Upper lobe of right lung (tissue), 1 donor: ENCODE results near the gene ASH1L. TPM values are rescaled to one million over a fixed set of nuclear protein-coding genes. Genes with fewer than 3 reads are reported as not detected.
"Not testable (repeated sequence)": the region's sequence is repeated elsewhere in the genome, so short reads cannot be mapped to it uniquely, and the experiment has no call there.

ENCODE experiments used
- ATAC-seq: fragments of 200-7000 bp; cut with Tn5 transposase; one replicate; pipeline ENCODE4 v1.9.1; 2020; ENCODE audit warnings: mild to moderate bottlenecking, moderate library complexity
- DNase-seq: peaks from one replicate; pipeline ENCODE4 v3.0.0-alpha.2; 2020
- H3K27ac ChIP-seq: fragments of 200-600 bp; one replicate; pipeline ENCODE4 v1.8.0; 2022
- H3K27me3 ChIP-seq: fragments of 200-600 bp; one replicate; pipeline ENCODE4 v1.8.0; 2022; ENCODE audit warnings: mild to moderate bottlenecking
- H3K36me3 ChIP-seq: fragments of 200-600 bp; one replicate; pipeline ENCODE4 v1.8.0; 2022
- H3K4me1 ChIP-seq: fragments of 200-600 bp; one replicate; pipeline ENCODE4 v1.8.0; 2022
- H3K4me3 ChIP-seq: fragments of 200-600 bp; one replicate; pipeline ENCODE4 v1.8.0; 2022; ENCODE audit warnings: mild to moderate bottlenecking
- H3K9me3 ChIP-seq: fragments of 200-600 bp; one replicate; pipeline ENCODE4 v1.8.0; 2022
- intact Hi-C: fragments of 100-400 bp; cut with DNase I; formaldehyde crosslinking; loops from one replicate; pipeline ENCODE4 v1.11.0; 2022
- total RNA-seq: library from RNA; stranded (reverse); fragmentation: NEBNext Ultra II Directional; extraction: Animal tissue kit (Norgen Biotek cat#: 25700); gene quantifications from one replicate; pipeline ENCODE4 v1.2.1, GENCODE V29; 2021
- TF ChIP-seq, protein P1 (sequence below): fragments of 200-600 bp; IDR thresholded peaks from one replicate; pipeline ENCODE4 v1.8.0; 2022; ENCODE audit warnings: antibody characterized with exemption
- donor health status: DM: no; HTN: yes; CAD: no; lungs with severe emphysema.

The ASH1L gene
- total RNA-seq, 1 donor from 2014 or later = 56.6 TPM

DNA sequence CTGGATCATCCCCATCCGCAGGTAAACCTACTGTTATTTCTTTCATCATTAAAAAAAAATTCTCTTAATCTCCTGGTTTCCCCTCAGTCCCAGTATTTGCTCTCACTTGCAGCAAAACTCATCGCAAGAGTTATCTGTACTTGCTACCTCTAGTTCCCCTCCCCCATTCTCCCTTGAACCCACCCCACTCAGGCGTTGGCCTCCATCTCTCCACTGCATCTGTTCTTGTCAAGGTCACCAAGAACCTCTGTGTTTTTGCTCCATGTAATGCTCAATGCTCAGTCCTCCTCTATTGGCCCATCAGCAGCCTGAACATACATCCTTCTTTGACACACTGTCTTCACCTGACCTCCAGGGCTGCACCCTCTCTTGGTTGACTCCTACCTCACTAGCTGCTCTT, 265.9 kb downstream of the ASH1L start:
- H3K36me3 ChIP-seq = no peaks in the 10 kb centered on the region
- H3K27me3 ChIP-seq = peaks cover 34% of the 10 kb centered on the region
- no peak overlapping the region for H3K27ac ChIP-seq
- no peaks in the 10 kb centered on the region for H3K4me1 ChIP-seq
- DNase-seq = no peak
- intact Hi-C loops = no loop called here
- no peaks in the 10 kb centered on the region for H3K9me3 ChIP-seq
- H3K4me3 ChIP-seq = no peak overlapping the region
- TF ChIP-seq, protein P1, sequence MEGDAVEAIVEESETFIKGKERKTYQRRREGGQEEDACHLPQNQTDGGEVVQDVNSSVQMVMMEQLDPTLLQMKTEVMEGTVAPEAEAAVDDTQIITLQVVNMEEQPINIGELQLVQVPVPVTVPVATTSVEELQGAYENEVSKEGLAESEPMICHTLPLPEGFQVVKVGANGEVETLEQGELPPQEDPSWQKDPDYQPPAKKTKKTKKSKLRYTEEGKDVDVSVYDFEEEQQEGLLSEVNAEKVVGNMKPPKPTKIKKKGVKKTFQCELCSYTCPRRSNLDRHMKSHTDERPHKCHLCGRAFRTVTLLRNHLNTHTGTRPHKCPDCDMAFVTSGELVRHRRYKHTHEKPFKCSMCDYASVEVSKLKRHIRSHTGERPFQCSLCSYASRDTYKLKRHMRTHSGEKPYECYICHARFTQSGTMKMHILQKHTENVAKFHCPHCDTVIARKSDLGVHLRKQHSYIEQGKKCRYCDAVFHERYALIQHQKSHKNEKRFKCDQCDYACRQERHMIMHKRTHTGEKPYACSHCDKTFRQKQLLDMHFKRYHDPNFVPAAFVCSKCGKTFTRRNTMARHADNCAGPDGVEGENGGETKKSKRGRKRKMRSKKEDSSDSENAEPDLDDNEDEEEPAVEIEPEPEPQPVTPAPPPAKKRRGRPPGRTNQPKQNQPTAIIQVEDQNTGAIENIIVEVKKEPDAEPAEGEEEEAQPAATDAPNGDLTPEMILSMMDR = no peak
- no peak for ATAC-seq

DNA sequence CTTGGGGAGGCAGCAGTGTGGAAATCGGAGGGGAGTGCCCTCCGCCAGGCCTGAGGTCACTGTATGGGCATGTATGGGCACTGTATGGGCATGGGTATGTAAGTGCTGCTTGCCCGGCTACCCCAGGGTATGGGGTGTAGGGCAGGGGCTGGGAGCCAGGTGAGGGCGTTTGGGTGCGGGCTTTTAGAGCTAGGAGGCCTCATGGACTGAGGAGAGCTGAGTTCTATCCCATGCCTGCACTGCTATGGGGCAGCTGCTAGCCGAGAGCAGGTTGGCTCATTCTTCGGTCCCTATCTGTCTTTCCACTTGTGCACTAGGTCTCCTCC, 266.7 kb downstream of the ASH1L start:
- peaks cover 34% of the 10 kb centered on the region for H3K27me3 ChIP-seq
- no peak overlapping the region for H3K27ac ChIP-seq
- no peak overlapping the region for H3K4me3 ChIP-seq
- no peaks in the 10 kb centered on the region for H3K9me3 ChIP-seq
- no peaks in the 10 kb centered on the region for H3K36me3 ChIP-seq
- H3K4me1 ChIP-seq = no peaks in the 10 kb centered on the region
- TF ChIP-seq, protein P1 = no peak
- DNase-seq = no peak
- ATAC-seq = no peak
- intact Hi-C loops = no loop called here

DNA sequence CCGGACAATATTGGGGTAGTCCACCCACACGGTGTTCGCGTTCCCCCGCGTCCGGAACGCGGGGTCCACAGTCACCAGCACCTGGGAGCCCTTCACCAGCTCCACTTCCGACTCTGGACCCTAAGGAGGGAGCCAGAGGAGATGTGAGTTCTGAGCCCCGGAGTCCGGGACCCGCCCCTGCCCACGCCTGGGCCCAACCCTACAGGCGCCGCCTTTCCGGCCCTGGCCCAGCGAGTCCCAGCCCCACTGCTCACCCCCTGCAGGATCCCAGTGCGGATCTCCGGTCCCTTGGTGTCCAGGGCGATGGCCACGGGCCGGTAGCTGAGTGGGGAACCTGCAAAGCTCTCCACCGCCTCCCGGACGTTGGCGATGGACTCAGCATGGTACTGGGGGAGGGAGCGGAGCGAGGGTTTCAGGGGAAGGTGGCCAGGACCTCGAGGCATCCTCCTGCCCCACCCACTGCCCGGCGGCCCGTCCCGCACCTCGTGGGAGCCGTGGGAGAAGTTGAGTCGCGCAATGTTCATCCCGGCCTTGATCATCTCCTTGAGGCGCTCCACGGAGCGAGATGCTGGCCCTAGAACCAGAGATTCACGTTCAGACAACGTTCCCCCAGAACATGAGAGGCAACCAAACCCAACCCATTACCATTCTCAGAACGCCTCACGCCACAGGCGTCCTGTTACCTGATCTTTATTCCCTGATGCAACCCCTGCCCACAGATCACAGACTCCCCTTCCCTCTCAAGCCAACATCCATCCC, 267.2 kb downstream of the ASH1L start:
- Histone ChIP-seq H3K36me3 (no peaks in the 10 kb centered on the region), H3K9me3 (no peaks in the 10 kb centered on the region), H3K4me1 (no peaks in the 10 kb centered on the region), H3K27me3 (peaks cover 34% of the 10 kb centered on the region), H3K4me3 (no peak overlapping the region), H3K27ac (no peak overlapping the region)
- DNase-seq (no peak), ATAC-seq (peak; percentile 48)
- TF ChIP-seq, protein P1 = no peak
- intact Hi-C loops = no loop called here

DNA sequence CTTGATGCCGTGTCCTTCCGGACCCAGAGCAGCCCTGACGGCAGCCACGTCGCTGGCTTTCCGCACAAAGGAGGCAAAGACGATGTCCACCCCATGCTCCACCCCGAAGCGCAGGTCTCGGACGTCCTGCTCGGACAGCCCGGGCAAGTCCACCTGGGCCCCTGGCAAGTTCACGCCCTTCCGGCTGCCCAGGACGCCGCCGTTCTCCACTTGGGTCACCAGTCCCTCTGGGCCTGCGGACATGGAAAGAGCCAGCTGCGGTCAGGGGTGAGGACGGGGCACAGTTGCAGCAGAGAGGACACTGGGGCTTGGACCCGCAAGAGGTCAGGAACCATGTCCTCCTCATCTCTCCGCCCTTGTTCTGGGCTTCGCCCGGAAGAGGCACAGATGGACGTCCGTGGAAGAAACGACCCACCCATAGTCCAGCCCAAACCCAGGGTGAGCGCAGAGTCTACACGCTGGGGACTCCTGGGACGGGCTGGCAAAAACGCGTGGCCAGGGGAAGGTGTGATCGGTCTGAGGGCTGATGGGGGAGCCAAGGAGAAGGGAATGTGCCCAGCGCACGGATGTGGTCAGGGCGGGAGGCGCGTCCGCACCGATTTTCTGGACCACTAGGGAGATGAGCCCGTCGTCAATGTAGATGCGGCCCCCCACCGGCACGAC, 268.0 kb downstream of the ASH1L start:
- no peak overlapping the region for H3K4me3 ChIP-seq
- no peak for DNase-seq

DNA sequence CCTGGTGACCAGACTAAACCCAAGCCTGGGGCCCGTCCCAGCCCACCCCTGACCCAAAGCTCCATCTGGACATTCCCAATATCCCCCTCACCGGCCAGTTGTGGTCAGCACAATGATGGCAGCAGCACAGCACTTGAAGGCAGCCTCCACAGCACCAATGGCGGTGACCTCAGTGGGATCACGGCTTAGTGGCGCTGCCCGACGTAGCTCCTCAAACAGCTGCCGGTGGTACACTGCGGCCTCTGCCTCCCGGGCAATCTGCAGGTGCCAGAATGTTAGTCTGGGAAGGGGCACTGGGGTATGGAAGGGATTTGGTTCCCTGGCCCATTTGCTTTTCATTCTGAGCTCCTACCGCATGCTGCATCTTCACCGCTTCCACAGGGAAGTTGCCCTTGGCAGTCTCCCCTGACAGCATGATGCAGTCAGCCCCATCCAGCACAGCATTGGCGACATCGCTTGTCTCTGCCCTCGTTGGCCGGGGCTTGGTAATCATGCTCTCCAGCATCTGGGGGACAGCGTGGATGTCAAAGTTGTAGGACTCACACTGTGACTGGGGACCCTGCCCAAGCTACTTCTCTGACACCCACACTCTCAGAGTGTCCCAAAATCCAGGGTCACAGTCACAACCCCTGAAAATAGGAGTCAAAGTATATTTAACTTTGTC, 269.4 kb downstream of the ASH1L start:
- H3K4me3 ChIP-seq = no peak overlapping the region
- TF ChIP-seq, protein P1 = no peak
- H3K27ac ChIP-seq = no peak overlapping the region
- no peaks in the 10 kb centered on the region for H3K4me1 ChIP-seq
- no peak for DNase-seq
- no peaks in the 10 kb centered on the region for H3K9me3 ChIP-seq
- peaks cover 34% of the 10 kb centered on the region for H3K27me3 ChIP-seq
- no peak for ATAC-seq
- no peaks in the 10 kb centered on the region for H3K36me3 ChIP-seq
- intact Hi-C loops = no loop called here

More for the DNA sequence above, 268.0 kb downstream of the ASH1L start:
- H3K27ac ChIP-seq = no peak overlapping the region
- intact Hi-C loops = no loop called here
- H3K36me3 ChIP-seq = no peaks in the 10 kb centered on the region
- ATAC-seq = peak; percentile 33
- TF ChIP-seq, protein P1 = no peak
- no peaks in the 10 kb centered on the region for H3K4me1 ChIP-seq
- peaks cover 34% of the 10 kb centered on the region for H3K27me3 ChIP-seq
- H3K9me3 ChIP-seq = no peaks in the 10 kb centered on the region

DNA sequence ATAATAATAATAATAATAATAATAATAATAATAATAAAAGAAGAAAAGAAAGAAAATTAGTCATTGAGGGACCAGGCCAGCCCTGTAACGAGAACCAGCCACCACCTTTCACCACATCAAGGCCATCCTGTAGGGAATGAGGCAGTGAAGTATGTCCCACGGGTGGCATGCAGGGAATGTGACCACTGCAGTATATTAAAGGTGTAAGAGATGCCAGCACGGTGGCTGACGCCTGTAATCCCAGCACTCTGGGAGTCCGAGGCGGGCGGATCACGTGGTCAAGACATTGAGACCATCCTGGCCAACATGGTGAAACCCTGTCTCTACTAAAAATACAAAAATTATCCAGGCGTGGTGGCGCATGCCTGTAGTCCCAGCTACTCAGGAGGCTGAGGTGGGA, 271.6 kb downstream of the ASH1L start:
- H3K27me3 ChIP-seq = peaks cover 22% of the 10 kb centered on the region
- H3K4me3 ChIP-seq, H3K9me3 ChIP-seq, H3K27ac ChIP-seq, intact Hi-C loops, DNase-seq, ATAC-seq, H3K36me3 ChIP-seq, H3K4me1 ChIP-seq: not testable (repeated sequence)
